HG03139 (cell line): ENCODE measurements around the gene SS18L1.
A peak's percentile ranks its signal among the peaks of the same experiment; 100 is the strongest.

ENCODE experiments used
- ATAC-seq: cut with Tn5 transposase; IDR thresholded peaks from one replicate; pipeline ENCODE4 v1.9.1; 2021; ENCODE audit not compliant: unreplicated experiment

SS18L1 gene

DNA sequence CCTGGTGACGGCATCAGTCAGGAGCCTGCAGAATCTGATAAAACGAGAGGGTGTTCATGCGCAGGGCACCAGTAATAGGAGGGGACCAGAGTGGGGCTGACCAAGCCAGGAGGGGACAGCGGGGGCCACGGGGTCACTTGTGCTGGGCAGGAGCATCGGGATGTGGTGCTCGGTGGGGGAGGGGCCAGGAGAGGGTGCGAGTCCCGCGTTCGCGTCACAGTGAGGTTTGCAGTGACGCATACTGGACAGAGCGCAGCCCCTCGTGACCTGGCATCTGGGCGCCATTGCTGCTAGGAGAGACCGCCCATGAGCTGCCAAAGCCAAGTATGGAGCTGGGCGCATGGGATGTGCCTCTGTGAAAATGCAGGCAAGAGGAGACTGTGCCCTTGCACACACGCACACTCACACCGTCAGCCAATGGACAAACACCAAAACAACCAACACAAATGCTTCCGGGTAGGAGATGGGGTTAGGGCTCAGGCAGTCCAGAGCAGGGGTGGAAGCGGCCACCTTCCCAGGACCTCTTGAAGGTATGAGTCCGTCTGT lies 25.4 kb downstream of the SS18L1 start:
- ATAC-seq = no peak

DNA sequence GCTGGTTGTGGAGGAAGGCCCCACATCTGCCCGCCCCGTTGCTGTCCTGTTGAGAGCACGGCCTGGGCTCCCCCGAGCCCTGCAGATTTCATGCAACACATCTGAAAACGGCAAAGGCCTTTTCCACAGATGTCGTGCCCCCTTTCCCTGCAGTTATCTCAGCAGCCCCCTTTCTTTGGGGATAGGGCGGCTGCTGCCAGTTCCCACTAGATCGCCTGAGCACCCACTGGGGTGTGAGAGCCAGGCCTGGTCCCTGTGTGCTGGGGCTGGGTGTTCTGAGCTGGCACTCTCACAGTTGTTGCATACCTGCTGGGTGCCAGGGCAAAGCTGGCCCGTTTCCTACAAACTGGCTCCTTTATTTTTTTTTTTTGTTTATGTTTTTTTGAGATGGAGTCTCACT lies 27.0 kb downstream of the SS18L1 start:
- ATAC-seq = no peak

DNA sequence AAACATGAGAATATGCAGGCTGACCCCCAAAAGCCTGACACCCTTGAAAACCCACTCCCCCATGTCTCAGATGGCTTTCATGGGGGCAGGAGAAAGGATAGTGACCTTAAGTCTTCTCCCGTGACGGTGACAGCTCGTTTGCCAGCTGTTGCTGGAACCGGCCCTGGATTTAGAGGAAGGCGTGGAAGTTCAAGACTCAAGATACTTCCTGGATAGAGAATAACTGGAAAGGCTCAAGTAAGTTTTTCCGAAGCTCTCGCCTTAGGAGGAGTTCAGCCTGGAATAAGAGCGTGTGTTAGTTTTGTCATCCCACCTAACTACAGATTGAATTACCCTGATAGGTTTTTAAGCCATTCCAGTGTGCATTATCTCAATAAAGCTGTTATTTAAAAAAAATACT lies 27.7 kb downstream of the SS18L1 start:
- ATAC-seq = no peak

DNA sequence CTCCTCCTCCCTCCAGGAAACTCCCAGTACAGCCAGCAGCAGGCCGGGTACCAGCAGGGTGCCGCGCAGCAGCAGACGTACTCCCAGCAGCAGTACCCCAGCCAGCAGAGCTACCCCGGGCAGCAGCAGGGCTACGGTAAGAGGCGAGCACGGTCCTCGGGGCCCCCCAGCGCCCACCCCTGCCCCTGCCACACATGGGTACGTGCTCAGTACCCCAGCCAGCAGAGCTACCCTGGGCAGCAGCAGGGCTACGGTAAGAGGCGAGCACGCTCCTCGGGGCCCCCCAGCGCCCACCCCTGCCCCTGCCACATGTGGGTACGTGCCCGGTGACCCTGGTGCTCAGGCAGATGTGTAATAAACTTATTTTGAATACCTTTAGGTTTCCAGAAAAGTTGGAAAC lies 29.1 kb downstream of the SS18L1 start:
- no peak for ATAC-seq

DNA sequence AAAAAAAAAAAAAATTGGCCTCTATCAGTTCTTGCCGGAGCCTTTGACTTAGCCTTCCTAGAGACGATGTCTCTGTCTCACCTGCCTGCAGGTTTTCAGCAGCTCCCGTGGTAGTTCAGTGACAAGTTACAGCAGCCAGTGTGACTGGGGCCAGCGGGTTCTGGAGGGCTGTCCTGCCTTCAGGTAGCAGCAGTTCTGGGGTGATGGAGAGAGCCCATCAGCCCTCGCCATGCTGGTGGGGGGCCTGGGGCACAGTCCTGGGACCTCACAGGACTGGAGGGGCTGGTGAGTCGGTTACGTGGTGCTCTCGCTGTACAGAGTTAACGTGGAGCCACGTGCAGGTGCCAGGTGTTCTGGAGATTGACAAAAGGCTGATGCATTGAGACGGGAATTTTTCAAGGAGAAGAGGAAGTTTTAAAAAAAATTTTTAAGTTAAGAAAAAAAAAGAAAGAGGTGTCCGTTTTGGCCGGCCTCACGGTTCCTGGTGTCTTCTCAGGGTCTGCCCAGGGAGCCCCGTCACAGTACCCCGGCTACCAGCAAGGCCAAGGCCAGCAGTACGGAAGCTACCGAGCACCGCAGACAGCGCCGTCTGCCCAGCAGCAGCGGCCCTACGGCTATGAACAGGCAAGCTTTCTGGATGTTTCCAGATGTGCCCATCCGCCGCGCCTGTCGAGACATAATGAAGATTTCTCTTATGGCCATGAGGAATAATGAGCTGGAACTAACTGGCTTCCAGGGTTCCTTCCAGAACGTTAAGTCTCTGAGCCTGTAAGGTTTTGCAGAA lies 30.6 kb downstream of the SS18L1 start:
- no peak for ATAC-seq

DNA sequence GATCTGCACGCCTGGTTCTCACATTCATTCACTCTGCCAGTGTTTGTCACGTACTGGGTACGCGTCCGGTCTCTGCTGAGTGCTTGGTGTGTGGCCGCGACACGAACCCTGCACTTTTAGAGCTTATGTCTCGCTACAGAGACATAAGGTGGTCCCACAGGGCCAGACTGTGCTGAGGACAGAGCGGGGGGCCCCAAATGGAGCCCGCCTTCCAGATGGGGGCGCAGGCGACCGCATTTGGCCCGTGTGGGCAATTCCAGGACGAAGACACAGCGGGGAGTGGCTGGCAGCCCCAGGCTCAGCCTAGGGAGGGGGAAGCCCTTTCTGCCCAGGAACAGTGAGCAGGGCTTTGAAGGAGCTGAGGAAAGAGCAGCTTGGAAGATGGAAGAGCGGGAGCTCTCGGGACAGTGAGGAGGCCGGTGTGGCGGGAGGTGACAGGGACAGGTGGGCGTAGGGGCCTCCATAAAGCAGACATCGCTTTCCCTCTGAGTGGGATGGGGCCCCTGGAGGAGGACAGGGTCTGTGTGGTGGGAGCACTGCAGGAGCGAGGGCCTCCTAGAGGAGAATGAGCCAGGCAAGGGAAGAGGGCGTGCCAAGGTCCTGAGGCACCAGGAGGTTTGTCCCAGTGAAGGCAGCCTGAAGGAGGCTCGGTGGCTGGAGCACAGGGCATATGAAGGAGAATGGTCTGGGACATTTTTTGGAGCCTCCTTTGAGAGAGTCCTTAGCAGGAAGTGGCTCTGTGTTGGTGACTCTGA lies 31.5 kb downstream of the SS18L1 start:
- no peak for ATAC-seq

DNA sequence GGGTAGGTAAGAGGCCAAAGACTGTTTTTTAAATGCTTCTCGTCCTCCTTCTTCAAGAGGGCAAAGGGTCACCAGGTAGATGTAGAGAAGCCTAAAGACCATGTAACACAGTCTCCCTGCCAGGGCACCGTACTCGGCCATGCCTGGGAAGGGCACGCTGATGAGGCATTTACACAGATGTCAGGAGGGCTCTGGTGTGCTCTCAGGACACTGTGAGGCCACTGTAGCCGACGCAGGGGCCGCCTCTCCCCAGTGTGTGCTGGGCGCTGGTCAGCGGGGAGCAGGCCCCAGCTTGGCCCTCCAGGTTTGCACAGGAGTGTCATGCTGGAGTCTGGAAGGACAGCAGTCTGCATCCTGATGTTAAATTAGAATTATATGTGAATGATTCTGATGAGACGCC lies 32.1 kb downstream of the SS18L1 start:
- no peak for ATAC-seq

DNA sequence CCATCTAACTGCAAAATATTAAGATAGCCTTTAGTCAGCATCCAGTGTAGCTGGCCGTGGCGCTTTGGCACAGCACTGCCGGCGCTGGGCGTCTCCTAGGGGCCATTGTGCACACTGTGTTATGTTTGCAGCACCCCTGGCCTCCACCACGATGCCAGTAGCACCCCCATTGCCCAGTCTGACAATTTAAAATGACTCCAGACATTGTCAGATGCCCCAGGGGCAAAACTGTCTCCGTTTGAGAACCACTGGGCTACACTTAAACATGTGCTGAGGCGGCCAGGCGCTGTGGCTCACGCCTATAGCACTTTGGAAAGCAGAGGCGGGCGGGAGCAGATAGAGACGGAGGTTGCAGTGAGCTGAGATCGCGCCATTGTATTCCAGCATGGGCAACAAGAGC lies 33.3 kb downstream of the SS18L1 start:
- ATAC-seq = no peak

DNA sequence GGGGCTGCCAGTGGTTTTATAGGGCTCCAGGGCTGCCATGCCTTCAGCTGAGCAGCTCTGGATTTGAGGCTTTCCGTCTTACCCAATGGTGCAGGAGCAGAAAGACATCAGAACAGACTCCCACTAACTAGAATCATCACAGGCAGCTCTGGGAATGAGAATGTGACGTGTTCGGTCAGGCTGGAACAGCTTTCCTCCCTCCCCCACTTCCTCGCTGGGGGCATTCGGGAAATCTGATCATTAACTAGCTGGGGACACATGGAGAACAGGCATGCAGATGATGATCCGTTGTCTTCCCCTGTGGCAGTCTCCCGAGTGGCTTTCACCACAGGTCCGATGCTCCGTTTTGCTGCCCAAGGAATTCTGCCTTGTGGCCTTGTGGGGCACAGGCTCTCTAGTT lies 33.7 kb downstream of the SS18L1 start:
- no peak for ATAC-seq

DNA sequence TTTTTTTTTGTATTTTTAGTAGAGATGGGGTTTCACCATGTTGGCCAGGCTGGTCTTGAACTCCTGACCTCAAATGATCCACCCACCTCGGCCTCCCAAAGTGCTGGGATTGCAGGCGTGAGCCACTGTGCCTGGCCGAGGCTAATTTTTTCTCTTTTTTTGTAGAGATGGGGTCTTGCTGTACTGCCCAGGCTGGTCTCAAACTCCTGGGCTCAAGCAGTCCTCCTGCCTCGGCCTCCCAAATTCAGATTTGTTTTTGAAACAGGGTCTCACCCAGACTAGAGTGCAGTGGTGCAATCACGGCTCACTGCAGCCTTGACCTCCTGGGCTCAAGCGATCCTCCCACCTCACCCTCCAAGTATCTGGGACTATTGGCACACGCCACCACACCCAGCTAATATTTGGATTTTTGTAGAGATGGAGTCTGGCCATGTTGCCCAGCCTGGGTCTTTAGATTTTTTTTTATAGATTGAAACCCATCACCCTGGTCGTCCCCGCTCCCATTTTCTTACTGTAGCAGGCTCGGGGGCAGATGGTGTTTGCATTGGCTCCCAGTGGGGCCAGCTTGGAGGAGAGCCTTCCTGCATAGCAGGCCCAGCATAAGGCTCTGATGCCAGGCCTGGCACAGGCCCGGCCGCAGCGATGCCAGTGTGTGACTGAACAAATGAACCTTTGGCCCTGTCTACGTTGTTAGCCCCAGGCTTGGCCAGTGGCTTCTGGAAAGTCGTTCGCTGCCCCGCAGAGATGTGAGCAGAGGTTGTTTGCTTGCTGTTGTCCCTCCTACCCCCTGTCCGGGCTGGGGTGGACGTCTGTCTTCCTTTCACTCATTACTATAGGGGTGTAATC lies 35.0 kb downstream of the SS18L1 start:
- ATAC-seq = no peak

DNA sequence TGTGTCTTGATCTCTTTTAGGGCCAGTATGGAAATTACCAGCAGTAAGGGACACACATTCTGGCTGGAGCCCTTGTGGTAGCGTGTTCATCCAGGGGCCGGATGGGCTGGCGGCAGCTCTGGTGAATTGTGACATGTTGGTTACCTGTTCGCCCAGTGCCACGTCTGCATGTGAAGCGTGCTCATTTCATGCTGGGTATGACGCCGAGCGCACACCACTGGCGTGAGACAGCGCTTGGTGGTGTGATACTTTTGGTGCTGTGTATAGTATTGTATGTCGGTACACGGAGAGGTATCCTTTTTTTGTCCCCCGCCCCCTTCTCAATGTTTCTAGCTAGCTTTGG lies 35.6 kb downstream of the SS18L1 start:
- ATAC-seq = no peak

DNA sequence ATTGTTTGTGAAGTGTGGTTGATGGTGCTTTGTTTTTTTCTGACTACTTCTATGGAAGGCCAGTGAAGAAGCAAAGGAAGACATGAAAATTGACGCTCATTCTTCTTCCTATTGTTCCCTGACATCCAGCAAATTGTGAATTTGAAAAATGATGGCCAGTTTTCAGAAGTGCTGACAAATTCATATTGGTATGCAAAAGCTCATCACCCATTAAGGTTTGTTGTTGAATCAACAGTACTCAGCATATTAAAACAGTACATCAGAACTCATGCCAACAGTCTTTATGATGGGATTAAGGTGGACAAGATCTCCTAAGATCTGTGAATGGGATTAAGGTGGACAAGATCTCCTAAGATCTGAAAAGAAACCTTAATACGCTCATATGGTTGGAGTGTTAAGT lies 38.2 kb downstream of the SS18L1 start:
- no peak for ATAC-seq

DNA sequence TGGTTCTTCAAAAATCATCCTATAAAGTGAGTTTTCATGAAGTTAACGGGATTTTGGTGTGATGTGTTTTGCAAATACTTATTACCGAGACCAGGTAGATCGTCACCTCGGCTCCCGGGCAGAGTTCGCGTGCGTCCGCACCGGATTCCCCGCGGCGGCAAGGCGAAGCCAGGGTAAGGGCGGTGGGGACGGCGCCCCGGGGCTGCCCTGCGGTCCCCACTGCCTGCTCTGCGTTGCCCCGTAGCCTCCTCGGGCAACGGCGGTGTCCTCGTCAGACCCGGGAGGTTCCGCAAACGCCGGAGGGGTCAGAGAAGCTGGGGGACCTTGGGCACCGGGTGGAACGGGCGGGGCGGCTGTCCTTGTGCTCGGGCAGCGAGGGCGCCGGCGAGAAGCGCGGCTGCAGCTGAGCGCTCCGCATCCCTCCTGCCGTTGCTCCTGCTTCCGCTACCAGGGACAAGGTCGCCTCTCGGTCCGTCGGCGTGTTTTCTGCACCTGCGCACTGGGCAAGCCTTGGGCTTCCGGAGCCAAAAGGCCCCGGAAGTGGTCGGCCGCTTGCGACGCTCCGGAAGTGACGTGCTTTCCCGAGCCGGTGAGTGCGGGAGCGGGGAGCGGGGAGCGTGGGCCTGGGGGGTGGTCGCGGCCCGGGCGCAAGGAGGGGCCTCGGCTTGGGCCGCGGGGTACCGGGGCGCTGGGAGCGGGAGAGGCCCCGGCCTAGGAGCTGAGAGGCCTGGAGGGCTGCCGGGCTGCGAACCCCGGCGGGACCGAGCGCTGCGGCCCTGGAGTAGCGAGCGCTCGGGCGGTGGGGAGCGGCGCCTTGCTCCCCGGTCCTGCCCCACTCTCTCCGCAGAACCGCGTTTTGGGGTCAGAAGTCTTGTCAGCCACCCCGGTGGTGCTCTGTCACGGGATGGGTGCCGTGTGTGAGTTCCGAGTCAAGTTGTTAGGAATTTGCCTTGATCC lies 39.2 kb downstream of the SS18L1 start, which contains the start of gene MTG2:
TSS of gene MTG2 (plus strand) at position 560 of the 957 bp plus-strand sequence. CDS start 10,393 bp downstream, outside the sequence.
- ATAC-seq = peak; percentile 90

DNA sequence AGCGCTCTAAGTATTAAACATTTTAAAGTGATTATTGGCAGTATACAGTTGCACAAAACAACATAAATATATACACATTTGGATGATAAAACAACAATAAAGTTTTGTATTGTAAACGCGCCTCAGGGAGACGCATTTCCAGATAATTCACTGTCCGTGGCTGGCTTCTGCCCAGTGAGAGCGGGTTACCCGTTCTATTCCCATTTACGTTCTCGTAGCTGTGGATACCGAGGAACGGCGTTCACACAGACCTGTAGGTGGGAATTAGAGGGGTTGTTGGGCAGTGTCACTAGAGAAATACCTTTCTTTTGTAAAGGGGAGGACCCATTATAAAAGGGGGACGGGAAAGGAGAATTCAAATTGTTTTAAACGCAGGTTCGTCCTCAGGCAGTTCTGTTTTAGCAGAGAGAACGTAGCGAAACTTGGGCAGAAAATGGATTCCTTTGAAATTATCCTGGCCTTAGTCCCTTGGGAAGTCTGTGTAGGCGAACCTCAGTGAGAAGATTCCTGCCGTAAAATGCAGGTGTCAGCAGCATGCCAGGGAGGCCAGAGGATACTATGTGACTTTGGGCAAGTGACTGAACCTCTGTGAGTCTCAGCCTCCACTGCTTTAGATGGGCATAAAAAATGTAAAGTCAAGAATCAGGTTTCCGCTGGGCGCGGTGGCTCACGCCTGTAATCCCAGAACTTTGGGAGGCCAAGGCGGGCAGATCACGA lies 40.0 kb downstream of the SS18L1 start:
- no peak for ATAC-seq

DNA sequence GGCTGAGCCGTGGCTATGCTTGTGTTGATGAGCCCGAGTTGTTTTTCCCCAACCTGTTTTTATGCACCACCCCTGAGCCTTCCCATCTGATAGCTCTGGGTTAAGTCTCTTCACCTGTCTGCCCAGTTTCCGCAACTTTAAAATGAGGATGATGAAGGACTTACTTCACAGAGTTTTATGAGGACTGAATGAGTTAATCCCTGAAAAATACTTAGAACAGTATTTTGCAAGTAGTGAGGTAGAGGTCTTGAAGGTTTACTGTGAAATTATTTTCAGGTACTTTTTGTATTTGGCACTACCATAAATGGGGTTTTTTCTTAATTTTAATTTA lies 42.5 kb downstream of the SS18L1 start:
- no peak for ATAC-seq

DNA sequence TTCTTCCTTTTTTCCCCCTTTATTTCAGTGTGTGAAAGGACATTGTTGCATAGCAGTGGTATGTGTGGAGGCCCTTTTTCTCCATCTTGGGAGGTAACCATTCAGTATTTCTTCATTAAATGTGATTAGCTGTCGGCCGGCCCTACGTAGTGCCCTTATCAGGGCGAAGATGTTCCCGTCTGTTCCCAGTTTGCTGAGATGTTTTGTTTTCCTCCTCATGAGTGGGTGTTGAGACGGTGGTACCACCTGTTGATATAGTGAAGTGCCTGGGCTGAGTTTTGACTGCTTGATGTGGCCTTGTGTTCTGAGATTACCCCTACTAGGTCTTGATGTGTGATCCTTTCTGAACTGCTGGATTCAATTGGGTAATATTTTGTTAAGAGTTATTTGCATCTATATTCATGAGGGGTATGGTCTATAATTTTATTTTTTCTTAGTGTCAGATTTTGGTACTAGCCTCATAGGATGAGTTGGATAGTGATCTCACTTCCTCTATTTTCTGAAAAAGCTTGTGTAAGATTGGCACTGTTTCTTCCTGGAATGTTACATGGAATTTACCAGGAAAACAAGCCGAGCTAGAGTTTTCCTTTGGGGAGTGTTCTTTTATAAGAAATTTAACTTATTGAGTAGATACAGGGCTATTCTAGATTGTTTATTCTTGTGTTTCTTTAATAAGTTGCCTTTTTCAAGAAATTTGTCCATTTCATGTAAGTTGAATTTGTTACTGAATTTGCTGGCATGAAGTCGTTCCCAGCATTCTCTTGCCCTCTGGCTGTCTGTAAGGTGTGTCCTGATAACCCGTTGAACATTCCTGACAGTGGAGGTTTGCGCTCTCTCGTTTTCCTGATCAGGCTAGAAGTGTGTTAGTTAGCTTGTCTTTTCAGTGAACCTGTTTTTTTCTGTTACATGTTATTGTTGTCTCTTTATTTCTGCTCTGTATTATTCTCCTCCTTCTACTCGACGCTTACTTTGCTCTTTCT lies 43.6 kb downstream of the SS18L1 start:
- no peak for ATAC-seq

DNA sequence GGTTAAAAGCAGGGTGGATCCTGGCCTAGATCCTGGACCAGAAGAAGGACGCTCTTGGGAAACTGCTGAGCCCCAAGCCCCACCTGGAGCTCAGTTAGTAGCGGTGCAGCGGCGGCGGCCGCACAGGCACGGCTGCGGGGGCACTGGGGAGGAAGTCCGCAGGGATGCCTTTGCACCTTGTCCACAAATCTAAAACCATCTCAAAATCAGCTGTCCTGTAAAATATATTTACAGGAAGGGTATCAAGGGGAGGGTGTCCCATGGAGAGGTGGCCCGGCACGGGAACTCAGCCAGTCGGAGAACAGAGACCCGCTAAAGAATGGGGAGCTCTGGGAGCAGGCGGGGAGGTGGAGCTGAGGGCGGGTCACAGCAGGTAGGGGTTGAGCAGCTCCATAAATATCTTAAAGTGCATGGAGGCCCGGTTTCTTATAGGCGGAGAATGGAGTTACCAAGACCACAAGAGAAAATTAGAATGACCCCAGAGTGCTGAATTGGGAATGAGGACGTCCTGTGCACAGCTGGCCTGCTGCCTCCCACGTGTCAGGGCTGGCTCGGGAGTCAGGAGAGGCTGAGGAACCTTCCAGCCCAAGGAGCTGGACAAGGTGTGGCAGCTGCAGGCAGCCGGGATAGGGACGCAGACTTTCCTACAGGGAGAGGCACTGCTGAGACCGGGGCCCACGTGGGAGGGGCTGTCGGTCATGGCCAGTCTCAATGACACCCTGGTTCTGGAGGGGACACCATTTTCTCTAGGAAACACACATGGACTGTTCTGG lies 47.3 kb downstream of the SS18L1 start:
- ATAC-seq = no peak
